SK-N-SH treated with all-trans-retinoic acid at 6 μM for 48 hours (cell line): ENCODE measurements around the gene SLC37A1.

ENCODE experiments used
- ATAC-seq: fragments of 200-7000 bp; cut with Tn5 transposase; 3 replicates; pipeline ENCODE4 v1.9.1; 2020; ENCODE audit warnings: mild to moderate bottlenecking, moderate library complexity
- ARNTL ChIP-seq: fragments of 450-650 bp; formaldehyde crosslinking; IDR thresholded peaks from 2 replicates; pipeline ENCODE4 v1.5.0; 2020; ENCODE audit warnings: low read depth, mild to moderate bottlenecking, moderate library complexity, borderline replicate concordance
- BACH2 ChIP-seq: fragments of 250-450 bp; sonication (Bioruptor Pico); IDR thresholded peaks from 2 replicates; pipeline ENCODE4 v1.9.0; 2021; ENCODE audit warnings: mild to moderate bottlenecking, borderline replicate concordance
- CREB5 ChIP-seq: fragments of 250-450 bp; sonication (Bioruptor Pico); IDR thresholded peaks from 2 replicates; pipeline ENCODE4 v1.5.1; 2020; ENCODE audit warnings: low read depth, mild to moderate bottlenecking, moderate library complexity
- CSDC2 ChIP-seq: fragments of 250-450 bp; sonication (Bioruptor Pico); IDR thresholded peaks from 2 replicates; pipeline ENCODE4 v1.5.0; 2020; ENCODE audit warnings: mild to moderate bottlenecking, moderate library complexity
- CSRNP3 ChIP-seq: fragments of 250-450 bp; sonication (Bioruptor Pico); IDR thresholded peaks from 2 replicates; pipeline ENCODE4 v1.5.1; 2021; ENCODE audit warnings: mild to moderate bottlenecking, moderate library complexity
- ESRRG ChIP-seq: fragments of 250-450 bp; sonication (Bioruptor Pico); IDR thresholded peaks from 2 replicates; pipeline ENCODE4 v1.6.1; 2021; ENCODE audit warnings: mild to moderate bottlenecking
- GLIS3 ChIP-seq: fragments of 250-450 bp; sonication (Bioruptor Pico); IDR thresholded peaks from 2 replicates; pipeline ENCODE4 v1.5.0; 2020; ENCODE audit warnings: mild to moderate bottlenecking, moderate library complexity
- ISL1 ChIP-seq: fragments of 250-450 bp; sonication (Bioruptor Pico); IDR thresholded peaks from 2 replicates; pipeline ENCODE4 v2.1.2; 2022; ENCODE audit warnings: mild to moderate bottlenecking, moderate library complexity
- OSR1 ChIP-seq: fragments of 250-450 bp; sonication (Bioruptor Pico); IDR thresholded peaks from 2 replicates; pipeline ENCODE4 v1.8.0; 2022; ENCODE audit warnings: moderate library complexity, mild to moderate bottlenecking, inconsistent platforms
- PATZ1 ChIP-seq: fragments of 250-450 bp; sonication (Bioruptor Pico); IDR thresholded peaks from 2 replicates; pipeline ENCODE4 v1.8.0; 2020; ENCODE audit warnings: mild to moderate bottlenecking, moderate library complexity, borderline replicate concordance
- POU6F1 ChIP-seq: fragments of 250-450 bp; sonication (Bioruptor Pico); IDR thresholded peaks from 2 replicates; pipeline ENCODE4 v1.8.0; 2021; ENCODE audit warnings: low read depth, mild to moderate bottlenecking, moderate library complexity, borderline replicate concordance
- SNAI2 ChIP-seq: fragments of 250-450 bp; sonication (Bioruptor Pico); IDR thresholded peaks from 2 replicates; pipeline ENCODE4 v1.5.0; 2020; ENCODE audit warnings: mild to moderate bottlenecking, moderate library complexity
- TOX ChIP-seq: fragments of 250-450 bp; sonication (Bioruptor Pico); IDR thresholded peaks from 2 replicates; pipeline ENCODE4 v1.8.0; 2021; ENCODE audit warnings: mild to moderate bottlenecking, moderate library complexity, borderline replicate concordance
- ZFP3 ChIP-seq: fragments of 250-450 bp; sonication (Bioruptor Pico); IDR thresholded peaks from 2 replicates; pipeline ENCODE4 v1.5.0; 2020; ENCODE audit warnings: mild to moderate bottlenecking, moderate library complexity
- ZFP30 ChIP-seq: fragments of 450-650 bp; formaldehyde crosslinking; IDR thresholded peaks from 2 replicates; pipeline ENCODE4 v1.5.0; 2022; ENCODE audit warnings: mild to moderate bottlenecking, moderate library complexity
- ZNF565 ChIP-seq: fragments of 450-650 bp; formaldehyde crosslinking; conservative IDR thresholded peaks from 2 replicates; pipeline ENCODE4 v1.5.0; 2020; ENCODE audit warnings: low read depth, mild to moderate bottlenecking, moderate library complexity
- ZNF70 ChIP-seq: fragments of 450-650 bp; formaldehyde crosslinking; IDR thresholded peaks from 2 replicates; pipeline ENCODE4 v1.5.0; 2020; ENCODE audit warnings: mild to moderate bottlenecking, moderate library complexity
- ZNF8 ChIP-seq: fragments of 450-650 bp; formaldehyde crosslinking; IDR thresholded peaks from 2 replicates; pipeline ENCODE4 v1.5.0; 2020; ENCODE audit warnings: mild to moderate bottlenecking, moderate library complexity

SLC37A1 gene

GRCh38 chr21:42559326-42559725 is 45.7 kb downstream of the SLC37A1 start (continued):
- no peak for TF ChIP-seq CSRNP3 (CRISPR knock-in tag)
- TF ChIP-seq, all 23 proteins: peak for 0

GRCh38 chr21:42560517-42561179 is 47.0 kb downstream of the SLC37A1 start:
- ATAC-seq = no peak
- no peak for TF ChIP-seq GLIS3
- no peak for TF ChIP-seq CSDC2 (CRISPR knock-in tag)
- no peak for TF ChIP-seq POU6F1 (CRISPR knock-in tag)
- no peak for TF ChIP-seq CREB5 (CRISPR knock-in tag)
- no peak for TF ChIP-seq ZNF565

- no peak for ATAC-seq
- TF ChIP-seq POU6F1 (CRISPR knock-in tag) = no peak
- no peak for TF ChIP-seq ZNF8 (CRISPR knock-in tag)
- no peak for TF ChIP-seq SNAI2 (CRISPR knock-in tag)
- TF ChIP-seq ZFP30 (CRISPR knock-in tag) = no peak
- TF ChIP-seq CSRNP3 (CRISPR knock-in tag) = no peak
- TF ChIP-seq CSDC2 (CRISPR knock-in tag) = no peak
- TF ChIP-seq ZNF70 = no peak
- TF ChIP-seq ESRRG (CRISPR knock-in tag) = no peak
- TF ChIP-seq OSR1 (CRISPR knock-in tag) = no peak
- no peak for TF ChIP-seq TOX
- no peak for TF ChIP-seq ARNTL (CRISPR knock-in tag)
Observed at GRCh38 chr21:42561762-42562650, 48.4 kb downstream of the SLC37A1 start.

- no peak for ATAC-seq
- TF ChIP-seq SNAI2 (CRISPR knock-in tag) (no peak), ZFP30 (CRISPR knock-in tag) (no peak), ZFP3 (no peak), CSDC2 (CRISPR knock-in tag) (no peak), ZNF565 (no peak), ZNF8 (CRISPR knock-in tag) (no peak), ISL1 (CRISPR knock-in tag) (no peak), ARNTL (CRISPR knock-in tag) (no peak), BACH2 (CRISPR knock-in tag) (no peak), PATZ1 (CRISPR knock-in tag) (no peak)
Observed at GRCh38 chr21:42562816-42563215, 49.2 kb downstream of the SLC37A1 start.
